ENCODE measurements around the gene BABAM2.

GRCh38 chr2:28071221-28071620 is 180.7 kb downstream of the BABAM2 start:
- TF ChIP-seq CTCF (IDR thresholded peaks at IDR 0.05) (no peak), POLR2A (IDR thresholded peaks at IDR 0.05) (no peak)
